GM12878 (cell line): ENCODE measurements around the gene EPHA2.

Experiments used
- CTCF ChIP-seq, 3 experiments: IDR thresholded peaks in 2 of 3; conservative IDR thresholded peaks in 1 of 3; 2 replicates each; pipeline ENCODE4 v1.5.1; 2011; ENCODE audit warnings: low read depth in 3 of 3, low read length in 3 of 3, mild to moderate bottlenecking in 3 of 3, control low read depth in 2 of 3, moderate library complexity in 2 of 3, inconsistent platforms in 1 of 3, mixed read lengths in 1 of 3; ENCODE audit not compliant: control insufficient read depth in 2 of 3, insufficient read depth in 1 of 3; ENCODE audit errors: extremely low read depth in 1 of 3
- FOS ChIP-seq: IDR thresholded peaks from 3 replicates; pipeline ENCODE4 v1.6.1; 2011; ENCODE audit warnings: borderline replicate concordance; ENCODE audit not compliant: insufficient read length; ENCODE audit errors: extremely low read depth
- NBN ChIP-seq: fragments of 450-650 bp; IDR thresholded peaks from 2 replicates; pipeline ENCODE4 v1.6.1; 2016
- NFXL1 ChIP-seq: fragments of 450-650 bp; IDR thresholded peaks from 2 replicates; pipeline ENCODE4 v1.6.1; 2017; ENCODE audit warnings: antibody characterized with exemption, mild to moderate bottlenecking, borderline replicate concordance
- POLR2A ChIP-seq: IDR thresholded peaks from 2 replicates; pipeline ENCODE4 v1.6.1; 2011; ENCODE audit warnings: low read depth, mild to moderate bottlenecking, low read length
- RCOR1 ChIP-seq: conservative IDR thresholded peaks from 2 replicates; pipeline ENCODE4 v1.6.1; 2012; ENCODE audit warnings: low read depth, low read length, improper control_type of control experiment
- TCF3 ChIP-seq: IDR thresholded peaks from 2 replicates; pipeline ENCODE4 v1.6.1; 2012; ENCODE audit warnings: low read depth, mild to moderate bottlenecking, low read length, borderline replicate concordance; ENCODE audit not compliant: insufficient read depth
- YY1 ChIP-seq: IDR thresholded peaks from 2 replicates; pipeline ENCODE4 v1.6.1; 2011; ENCODE audit warnings: low read depth, mild to moderate bottlenecking, low read length
- TF ChIP-seq, protein P1 (sequence below): IDR thresholded peaks from 2 replicates; pipeline ENCODE4 v1.6.1; 2011; ENCODE audit warnings: mild to moderate bottlenecking, low read depth, low read length, moderate library complexity; ENCODE audit not compliant: insufficient replicate concordance

DNA sequence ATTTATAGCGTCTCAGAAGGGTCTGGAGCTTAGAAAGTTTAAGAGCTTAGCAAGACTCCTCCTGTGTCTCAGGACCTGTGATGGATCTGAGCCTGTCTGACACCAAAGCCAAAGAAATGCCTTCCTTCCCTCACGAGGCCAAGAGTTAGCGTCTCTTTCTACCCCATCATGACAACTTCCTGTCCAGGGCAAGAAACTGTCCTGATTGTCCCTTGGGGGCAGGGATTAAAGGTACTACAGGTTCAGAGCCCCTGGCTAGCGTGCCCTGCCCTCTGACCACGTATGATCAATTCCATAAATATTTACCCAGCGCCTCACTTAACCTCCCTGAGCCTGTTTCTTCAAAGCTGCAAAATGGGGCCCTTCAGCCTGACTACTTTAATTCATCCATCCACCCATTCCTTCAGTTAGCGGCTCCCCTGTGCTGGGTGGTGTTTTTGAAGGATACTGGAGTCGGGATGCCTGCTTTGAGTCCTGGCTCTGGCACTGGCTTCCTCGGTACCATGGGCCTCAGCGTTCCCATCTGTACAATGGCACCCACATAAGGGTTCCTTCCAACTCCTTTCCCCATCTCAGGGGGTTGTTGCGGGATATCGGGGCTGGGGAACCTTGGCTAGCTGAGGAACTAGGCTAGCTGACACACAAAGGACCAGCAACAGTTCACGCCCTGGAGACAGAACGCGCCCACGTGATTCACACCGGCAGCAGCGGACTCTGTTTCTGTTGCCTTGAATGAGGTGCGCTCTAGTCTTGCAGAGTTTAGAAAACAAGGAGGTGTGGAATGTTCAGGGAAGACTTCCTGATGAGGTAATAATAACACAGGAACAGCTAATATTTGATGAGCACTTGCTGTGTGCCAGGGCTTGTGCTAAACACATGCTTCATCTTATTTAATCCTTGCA lies 23.0 kb upstream of the EPHA2 start:
- TF ChIP-seq FOS (no peak), POLR2A (no peak), RCOR1 (no peak), CTCF (IDR thresholded peaks at IDR 0.05 in 2 of 3, conservative IDR thresholded peaks at IDR 0.05 in 1 of 3; ENCODE audit: control insufficient read depth in 2 of 3, extremely low read depth in 1 of 3, insufficient read depth in 1 of 3, low read depth in 3 of 3, low read length in 3 of 3) (no peak), NBN (no peak), NFXL1 (no peak), TCF3 (no peak), YY1 (no peak)
- TF ChIP-seq, protein P1, sequence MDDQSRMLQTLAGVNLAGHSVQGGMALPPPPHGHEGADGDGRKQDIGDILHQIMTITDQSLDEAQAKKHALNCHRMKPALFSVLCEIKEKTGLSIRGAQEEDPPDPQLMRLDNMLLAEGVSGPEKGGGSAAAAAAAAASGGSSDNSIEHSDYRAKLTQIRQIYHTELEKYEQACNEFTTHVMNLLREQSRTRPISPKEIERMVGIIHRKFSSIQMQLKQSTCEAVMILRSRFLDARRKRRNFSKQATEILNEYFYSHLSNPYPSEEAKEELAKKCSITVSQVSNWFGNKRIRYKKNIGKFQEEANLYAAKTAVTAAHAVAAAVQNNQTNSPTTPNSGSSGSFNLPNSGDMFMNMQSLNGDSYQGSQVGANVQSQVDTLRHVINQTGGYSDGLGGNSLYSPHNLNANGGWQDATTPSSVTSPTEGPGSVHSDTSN: no peak
